ENCODE measurements around the gene WAPL.

DNA sequence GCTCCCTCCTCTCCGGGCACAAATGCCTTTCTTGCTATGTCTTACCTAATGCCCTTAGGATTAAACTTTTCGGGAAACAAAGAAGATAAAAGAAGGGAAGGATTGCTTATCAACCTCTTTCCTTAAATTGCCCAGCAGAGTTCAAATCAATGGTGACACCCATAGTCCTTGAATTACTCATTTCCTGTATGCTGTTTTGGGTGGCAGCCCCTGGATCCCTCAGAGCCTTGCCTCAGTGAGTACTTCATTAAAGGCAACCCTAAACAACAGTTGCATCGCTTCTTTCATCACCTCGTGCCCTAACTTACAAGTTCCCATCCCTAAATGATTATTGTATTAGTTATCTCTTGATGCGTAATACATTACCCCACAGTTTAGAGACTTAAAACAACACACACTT lies 31.6 kb upstream of the WAPL start:
- TF ChIP-seq, protein P1, sequence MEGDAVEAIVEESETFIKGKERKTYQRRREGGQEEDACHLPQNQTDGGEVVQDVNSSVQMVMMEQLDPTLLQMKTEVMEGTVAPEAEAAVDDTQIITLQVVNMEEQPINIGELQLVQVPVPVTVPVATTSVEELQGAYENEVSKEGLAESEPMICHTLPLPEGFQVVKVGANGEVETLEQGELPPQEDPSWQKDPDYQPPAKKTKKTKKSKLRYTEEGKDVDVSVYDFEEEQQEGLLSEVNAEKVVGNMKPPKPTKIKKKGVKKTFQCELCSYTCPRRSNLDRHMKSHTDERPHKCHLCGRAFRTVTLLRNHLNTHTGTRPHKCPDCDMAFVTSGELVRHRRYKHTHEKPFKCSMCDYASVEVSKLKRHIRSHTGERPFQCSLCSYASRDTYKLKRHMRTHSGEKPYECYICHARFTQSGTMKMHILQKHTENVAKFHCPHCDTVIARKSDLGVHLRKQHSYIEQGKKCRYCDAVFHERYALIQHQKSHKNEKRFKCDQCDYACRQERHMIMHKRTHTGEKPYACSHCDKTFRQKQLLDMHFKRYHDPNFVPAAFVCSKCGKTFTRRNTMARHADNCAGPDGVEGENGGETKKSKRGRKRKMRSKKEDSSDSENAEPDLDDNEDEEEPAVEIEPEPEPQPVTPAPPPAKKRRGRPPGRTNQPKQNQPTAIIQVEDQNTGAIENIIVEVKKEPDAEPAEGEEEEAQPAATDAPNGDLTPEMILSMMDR (conservative IDR thresholded peaks at IDR 0.05; ENCODE audit: low read depth, low read length) = no peak
- no peak for TF ChIP-seq EZH2 (IDR thresholded peaks at IDR 0.05; ENCODE audit: borderline replicate concordance, low read depth, low read length, poor library complexity, severe bottlenecking)
